ENCODE results near the gene UHRF2. TPM values are rescaled to one million over a fixed set of nuclear protein-coding genes. Genes with fewer than 3 reads are reported as not detected.
A peak's percentile ranks its signal among the peaks of the same experiment; 100 is the strongest.

The UHRF2 gene
- total and polyA plus RNA-seq, 2 of the 13 experiments (the other 11 are each of a cell fraction or from before 2014, with no cell fraction given), result 42.1 to 44.2 TPM

- no peak for TF ChIP-seq ATF4 (CRISPR knock-in tag; IDR thresholded peaks at IDR 0.05)
- no peak for TF ChIP-seq MIER2 (CRISPR knock-in tag; IDR thresholded peaks at IDR 0.05)
- TF ChIP-seq PBX3 (CRISPR knock-in tag; IDR thresholded peaks at IDR 0.05; ENCODE audit: borderline replicate concordance), result no peak
- no peak for TF ChIP-seq AGO1 (IDR thresholded peaks at IDR 0.05; ENCODE audit: low read depth, low read length, poor library complexity, severe bottlenecking)
- 0 out of 2 replicates have a peak, but pooled peaks have one; percentile 31 for TF ChIP-seq FOSL2 (CRISPR knock-in tag; IDR thresholded peaks at IDR 0.05)
- peak; percentile 37; the same call in 1 of the 2 replicates for TF ChIP-seq MEIS2 (CRISPR knock-in tag; IDR thresholded peaks at IDR 0.05)
- TF ChIP-seq FIP1L1 (IDR thresholded peaks at IDR 0.05; ENCODE audit: borderline replicate concordance, insufficient read depth, low read depth, low read length), result no peak
- TF ChIP-seq NR2F1 (CRISPR knock-in tag; IDR thresholded peaks at IDR 0.05), result no peak
- no peak for TF ChIP-seq MTA1 (CRISPR knock-in tag; IDR thresholded peaks at IDR 0.05; ENCODE audit: borderline replicate concordance)
- no peak for TF ChIP-seq ZNF878 (CRISPR knock-in tag; IDR thresholded peaks at IDR 0.05)
- TF ChIP-seq ZFP91 (CRISPR knock-in tag; IDR thresholded peaks at IDR 0.05; ENCODE audit: borderline replicate concordance), result peak; percentile 98
- TF ChIP-seq NFIB (CRISPR knock-in tag; IDR thresholded peaks at IDR 0.05; ENCODE audit: borderline replicate concordance), result no peak
- TF ChIP-seq FOXO1 (CRISPR knock-in tag; IDR thresholded peaks at IDR 0.05), result peak; percentile 76
- TF ChIP-seq CCDC6 (CRISPR knock-in tag; IDR thresholded peaks at IDR 0.05), result 0 out of 2 replicates have a peak, but pooled peaks have one; percentile 40
- no peak for TF ChIP-seq SAFB2 (CRISPR knock-in tag; IDR thresholded peaks at IDR 0.05; ENCODE audit: borderline replicate concordance, low read depth)
- TF ChIP-seq DDIT3 (CRISPR knock-in tag; IDR thresholded peaks at IDR 0.05), result no peak
- no peak for TF ChIP-seq DMTF1 (CRISPR knock-in tag; IDR thresholded peaks at IDR 0.05)
- TF ChIP-seq ZFP36 (IDR thresholded peaks at IDR 0.05; ENCODE audit: borderline replicate concordance, low read depth, low read length, partially characterized antibody), result no peak
These were observed at the start of gene UHRF2 (continued) for GRCh38 chr9:6412487-6413364.
